SK-N-SH (cell line): ENCODE measurements around the gene NRG3.

Source experiments
- CTCF ChIP-seq: fragments of 200-600 bp; sonication (generic); IDR thresholded peaks from 2 replicates; pipeline ENCODE4 v1.6.1; 2017; ENCODE audit warnings: antibody characterized with exemption, mild to moderate bottlenecking, moderate library complexity
- FOSL2 ChIP-seq: IDR thresholded peaks from 2 replicates; pipeline ENCODE4 v1.4.0; 2012; ENCODE audit warnings: low read depth, mild to moderate bottlenecking, moderate library complexity, borderline replicate concordance
- TCF12 ChIP-seq: IDR thresholded peaks from 2 replicates; pipeline ENCODE4 v1.4.0; 2012

- TF ChIP-seq FOSL2 = no peak
- no peak for TF ChIP-seq TCF12
- TF ChIP-seq CTCF = no peak
These were observed 370.2 kb downstream of the NRG3 start for GRCh38 chr10:82245157-82245556.
